Stimulated activated memory B cell treated with anti-CD40 and anti-IgM and Interleukin-4, amounts not matched to agents 10 μg/mL and 1 μg/mL and 100 μg/mL, for 72 hours (primary cell): ENCODE measurements around the gene MXD3.
"Not testable (repeated sequence)": the region's sequence is repeated elsewhere in the genome, so short reads cannot be mapped to it uniquely, and the experiment has no call there.

Source experiments
- ATAC-seq: fragments of 150-1000 bp; cut with Tn5 transposase; 2 replicates; pipeline ENCODE4 v1.10.0; 2021
- H3K27ac Mint-ChIP-seq: one replicate; pipeline ENCODE4 v1.8.0; 2022; ENCODE audit warnings: mild to moderate bottlenecking, mixed read lengths
- H3K27me3 Mint-ChIP-seq: one replicate; pipeline ENCODE4 v1.8.0; 2022; ENCODE audit warnings: mixed read lengths
- H3K36me3 Mint-ChIP-seq: one replicate; pipeline ENCODE4 v1.8.0; 2022; ENCODE audit warnings: mixed read lengths
- H3K4me1 Mint-ChIP-seq: one replicate; pipeline ENCODE4 v1.8.0; 2022; ENCODE audit warnings: mixed read lengths
- H3K4me3 Mint-ChIP-seq: one replicate; pipeline ENCODE4 v1.8.0; 2022; ENCODE audit warnings: mild to moderate bottlenecking, moderate library complexity, mixed read lengths
- H3K9me3 Mint-ChIP-seq: one replicate; pipeline ENCODE4 v1.8.0; 2022; ENCODE audit warnings: mixed read lengths

Gene MXD3

GRCh38 chr5:177350776-177351391 lies 39.2 kb upstream of the MXD3 start:
- peaks cover 52% of the 10 kb centered on the region for H3K4me1 Mint-ChIP-seq
- H3K27me3 Mint-ChIP-seq, result no peaks in the 10 kb centered on the region
- peaks cover 13% of the 10 kb centered on the region for H3K36me3 Mint-ChIP-seq
- ATAC-seq, result no peak
- H3K9me3 Mint-ChIP-seq, result no peaks in the 10 kb centered on the region
- H3K27ac Mint-ChIP-seq, result peak overlapping the region; percentile 98
- H3K4me3 Mint-ChIP-seq, result peak overlapping the region; percentile 91

DNA sequence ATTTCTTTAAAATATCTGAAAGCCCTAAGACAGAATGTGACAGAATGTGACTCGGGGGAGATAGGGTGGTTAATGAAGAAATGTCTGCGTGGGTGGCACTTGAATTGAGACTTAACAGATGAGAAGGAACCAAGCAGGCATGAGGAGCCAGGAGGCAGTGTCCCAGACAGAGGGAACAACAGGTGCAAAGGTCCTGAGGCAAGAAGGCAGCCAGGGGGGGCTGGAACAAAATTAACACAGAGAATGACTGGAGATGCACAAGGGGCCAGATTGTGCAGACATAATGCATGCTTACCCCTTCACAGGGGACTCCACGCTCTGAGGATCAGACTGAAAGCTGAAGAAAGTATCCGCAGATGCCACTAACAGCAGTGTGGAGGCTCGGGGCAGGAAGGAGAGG lies 38.1 kb upstream of the MXD3 start:
- H3K4me1 Mint-ChIP-seq, result peaks cover 47% of the 10 kb centered on the region
- H3K27ac Mint-ChIP-seq, result peak overlapping the region; percentile 4
- ATAC-seq, result no peak
- H3K27me3 Mint-ChIP-seq, result no peaks in the 10 kb centered on the region
- peaks cover 15% of the 10 kb centered on the region for H3K36me3 Mint-ChIP-seq
- peak overlapping the region; percentile 75 for H3K4me3 Mint-ChIP-seq
- no peaks in the 10 kb centered on the region for H3K9me3 Mint-ChIP-seq

DNA sequence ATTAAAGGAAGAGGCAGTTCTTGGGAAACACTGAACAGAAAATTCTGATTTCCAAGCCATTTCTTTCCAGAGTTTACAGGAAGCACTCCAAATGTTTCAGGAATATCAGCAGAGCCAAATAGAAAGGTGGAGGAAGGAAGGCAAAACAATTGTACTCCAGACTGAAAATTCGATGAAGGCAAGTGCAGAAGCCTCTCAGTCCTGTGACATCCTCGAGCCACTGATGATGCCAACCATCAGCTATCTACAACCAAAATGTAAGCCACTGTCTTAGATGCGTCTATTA lies 37.6 kb upstream of the MXD3 start:
- Mint-ChIP-seq H3K4me3 (peak overlapping the region; percentile 75), H3K27me3 (no peaks in the 10 kb centered on the region), H3K9me3 (no peaks in the 10 kb centered on the region), H3K27ac (no peak overlapping the region), H3K36me3 (peaks cover 19% of the 10 kb centered on the region), H3K4me1 (peaks cover 42% of the 10 kb centered on the region)
- ATAC-seq, result no peak

GRCh38 chr5:177347699-177348098 lies 36.0 kb upstream of the MXD3 start:
- peaks cover 48% of the 10 kb centered on the region for H3K4me1 Mint-ChIP-seq
- no peak overlapping the region for H3K4me3 Mint-ChIP-seq
- no peaks in the 10 kb centered on the region for H3K27me3 Mint-ChIP-seq
- H3K36me3 Mint-ChIP-seq, result peaks cover 25% of the 10 kb centered on the region
- H3K27ac Mint-ChIP-seq, result no peak overlapping the region
- ATAC-seq, result no peak
- no peaks in the 10 kb centered on the region for H3K9me3 Mint-ChIP-seq

DNA sequence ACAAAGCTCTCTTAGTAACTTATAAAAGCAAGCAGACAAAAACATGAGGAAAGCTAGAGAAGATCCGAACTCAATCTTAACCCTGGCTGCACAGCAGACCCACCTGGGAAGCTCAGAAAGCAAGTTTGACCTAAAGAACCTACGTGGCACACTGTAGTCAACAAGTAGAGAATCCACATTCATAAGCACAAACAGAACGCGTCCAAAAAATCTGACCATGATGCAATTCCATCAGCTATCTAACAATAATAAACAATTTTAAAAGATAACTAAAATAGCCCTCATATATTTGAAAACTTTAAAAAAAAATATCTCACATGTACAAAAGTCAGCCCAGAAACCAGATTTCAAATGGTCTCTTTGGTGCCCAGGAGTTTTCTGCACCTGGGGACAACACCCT lies 35.1 kb upstream of the MXD3 start:
- Mint-ChIP-seq H3K4me3 (no peak overlapping the region), H3K27ac (no peak overlapping the region), H3K9me3 (no peaks in the 10 kb centered on the region), H3K27me3 (no peaks in the 10 kb centered on the region), H3K36me3 (peaks cover 27% of the 10 kb centered on the region), H3K4me1 (peaks cover 44% of the 10 kb centered on the region)
- no peak for ATAC-seq

DNA sequence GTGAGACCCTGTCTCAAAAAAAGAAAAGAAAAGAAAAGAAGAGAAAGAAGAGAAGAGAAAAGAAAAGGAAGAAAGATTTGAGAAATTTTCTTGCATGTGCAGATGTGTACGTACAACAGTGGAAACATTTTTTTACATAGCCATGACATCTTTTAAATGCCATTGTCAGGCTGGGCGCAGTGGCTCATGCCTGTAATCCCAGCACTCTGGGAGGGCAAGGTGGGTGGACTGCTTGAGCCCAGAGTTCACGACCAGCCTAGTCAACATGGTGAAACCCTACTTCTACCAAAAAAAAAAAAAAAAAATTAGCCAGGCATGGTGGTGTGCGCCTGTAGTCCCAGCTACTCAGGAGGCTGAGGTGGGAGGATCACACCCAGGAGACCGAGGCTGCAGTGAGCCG lies 33.2 kb upstream of the MXD3 start:
- peaks cover 43% of the 10 kb centered on the region for H3K4me1 Mint-ChIP-seq
- no peak for ATAC-seq
- no peaks in the 10 kb centered on the region for H3K9me3 Mint-ChIP-seq
- no peak overlapping the region for H3K4me3 Mint-ChIP-seq
- H3K27ac Mint-ChIP-seq, result no peak overlapping the region
- peaks cover 37% of the 10 kb centered on the region for H3K36me3 Mint-ChIP-seq
- H3K27me3 Mint-ChIP-seq, result no peaks in the 10 kb centered on the region

- peaks cover 37% of the 10 kb centered on the region for H3K36me3 Mint-ChIP-seq
- no peaks in the 10 kb centered on the region for H3K27me3 Mint-ChIP-seq
- no peak overlapping the region for H3K27ac Mint-ChIP-seq
- no peak overlapping the region for H3K4me3 Mint-ChIP-seq
- no peak for ATAC-seq
- peaks cover 39% of the 10 kb centered on the region for H3K4me1 Mint-ChIP-seq
- H3K9me3 Mint-ChIP-seq, result no peaks in the 10 kb centered on the region
These were observed 32.1 kb upstream of the MXD3 start for GRCh38 chr5:177343777-177344176.

DNA sequence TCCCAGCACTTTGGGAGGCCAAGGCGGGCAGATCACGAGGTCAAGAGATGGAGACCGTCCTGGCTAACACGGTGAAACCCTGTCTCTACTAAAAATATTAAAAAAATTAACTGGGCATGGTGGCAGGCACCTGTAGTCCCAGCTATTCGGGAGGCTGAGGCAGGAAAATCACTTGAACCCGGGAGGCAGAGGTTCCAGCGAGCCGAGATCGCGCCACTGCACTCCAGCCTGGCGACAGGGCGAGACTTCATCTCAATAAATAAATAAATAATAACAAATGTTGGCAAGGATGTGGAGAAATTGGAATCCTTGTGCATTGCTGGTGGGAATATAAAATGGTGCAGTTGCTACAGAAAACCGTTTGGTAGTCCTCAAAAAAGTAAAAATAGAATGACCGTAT lies 31.3 kb upstream of the MXD3 start:
- not testable (repeated sequence) for ATAC-seq, H3K9me3 Mint-ChIP-seq, H3K27me3 Mint-ChIP-seq, H3K27ac Mint-ChIP-seq, H3K4me3 Mint-ChIP-seq
- H3K4me1 Mint-ChIP-seq, result peaks cover 39% of the 10 kb centered on the region
- H3K36me3 Mint-ChIP-seq, result peaks cover 40% of the 10 kb centered on the region

- H3K27ac Mint-ChIP-seq, result no peak overlapping the region
- peaks cover 60% of the 10 kb centered on the region for H3K36me3 Mint-ChIP-seq
- ATAC-seq, result no peak
- H3K4me1 Mint-ChIP-seq, result peaks cover 33% of the 10 kb centered on the region
- no peaks in the 10 kb centered on the region for H3K9me3 Mint-ChIP-seq
- H3K4me3 Mint-ChIP-seq, result no peak overlapping the region
- no peaks in the 10 kb centered on the region for H3K27me3 Mint-ChIP-seq
These were observed 27.5 kb upstream of the MXD3 start for GRCh38 chr5:177339107-177339638.

GRCh38 chr5:177338251-177339106 lies 26.8 kb upstream of the MXD3 start:
- H3K9me3 Mint-ChIP-seq, result no peaks in the 10 kb centered on the region
- ATAC-seq, result no peak
- H3K4me3 Mint-ChIP-seq, result no peak overlapping the region
- H3K4me1 Mint-ChIP-seq, result peaks cover 29% of the 10 kb centered on the region
- no peaks in the 10 kb centered on the region for H3K27me3 Mint-ChIP-seq
- H3K27ac Mint-ChIP-seq, result no peak overlapping the region
- peaks cover 63% of the 10 kb centered on the region for H3K36me3 Mint-ChIP-seq

DNA sequence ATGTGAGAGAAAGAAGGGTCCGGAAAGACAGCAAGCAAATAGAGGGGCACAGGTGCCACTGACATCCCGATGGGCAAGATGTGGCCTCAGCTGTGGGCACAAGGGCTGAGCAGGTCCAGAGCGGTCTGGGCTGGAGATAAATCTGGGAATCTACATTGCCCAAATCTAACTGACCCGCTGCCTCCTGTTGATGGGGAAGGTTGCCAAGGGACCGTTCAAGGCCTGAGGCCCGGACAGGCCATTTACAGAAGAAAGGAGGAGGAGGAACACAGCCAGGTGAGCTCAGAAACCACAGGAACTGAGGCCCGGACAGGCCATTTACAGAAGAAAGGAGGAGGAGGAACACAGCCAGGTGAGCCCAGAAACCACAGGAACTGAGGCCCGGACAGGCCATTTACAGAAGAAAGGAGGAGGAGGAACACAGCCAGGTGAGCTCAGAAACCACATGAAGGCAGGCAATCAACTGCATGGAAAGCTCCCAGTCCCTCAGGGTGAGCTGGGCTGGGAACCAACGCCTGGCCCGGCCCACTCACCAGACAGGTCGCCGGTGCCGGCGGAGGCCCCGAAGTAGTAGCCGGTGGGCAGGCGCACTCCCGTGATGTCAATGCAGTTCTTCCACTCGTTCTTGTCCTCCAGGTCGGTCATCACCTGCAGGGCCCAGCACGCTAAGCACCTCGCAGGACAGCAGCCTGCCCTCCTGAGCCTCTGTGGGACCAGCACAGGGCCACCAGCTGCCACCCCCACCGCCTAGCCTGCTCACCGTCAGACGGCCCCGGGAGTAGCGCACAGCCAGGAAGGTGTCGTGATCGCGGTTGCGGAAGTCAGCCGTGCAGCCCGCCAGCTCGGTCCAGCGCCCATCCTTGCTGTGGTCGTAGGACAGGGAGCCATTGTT lies 25.2 kb upstream of the MXD3 start:
- peak overlapping the region; percentile 42 for H3K27ac Mint-ChIP-seq
- H3K9me3 Mint-ChIP-seq, result no peaks in the 10 kb centered on the region
- H3K36me3 Mint-ChIP-seq, result peaks cover 71% of the 10 kb centered on the region
- no peak for ATAC-seq
- no peak overlapping the region for H3K4me3 Mint-ChIP-seq
- H3K4me1 Mint-ChIP-seq, result peaks cover 34% of the 10 kb centered on the region
- no peaks in the 10 kb centered on the region for H3K27me3 Mint-ChIP-seq

- peaks cover 34% of the 10 kb centered on the region for H3K4me1 Mint-ChIP-seq
- no peak overlapping the region for H3K4me3 Mint-ChIP-seq
- ATAC-seq, result no peak
- no peaks in the 10 kb centered on the region for H3K9me3 Mint-ChIP-seq
- H3K27me3 Mint-ChIP-seq, result no peaks in the 10 kb centered on the region
- H3K27ac Mint-ChIP-seq, result peak overlapping the region; percentile 42
- H3K36me3 Mint-ChIP-seq, result peaks cover 71% of the 10 kb centered on the region
These were observed 24.4 kb upstream of the MXD3 start for GRCh38 chr5:177336112-177336511.

GRCh38 chr5:177335701-177336065 lies 24.0 kb upstream of the MXD3 start:
- H3K36me3 Mint-ChIP-seq, result peaks cover 73% of the 10 kb centered on the region
- no peak for ATAC-seq
- peaks cover 34% of the 10 kb centered on the region for H3K4me1 Mint-ChIP-seq
- no peaks in the 10 kb centered on the region for H3K9me3 Mint-ChIP-seq
- peak overlapping the region; percentile 42 for H3K27ac Mint-ChIP-seq
- no peak overlapping the region for H3K4me3 Mint-ChIP-seq
- H3K27me3 Mint-ChIP-seq, result no peaks in the 10 kb centered on the region

DNA sequence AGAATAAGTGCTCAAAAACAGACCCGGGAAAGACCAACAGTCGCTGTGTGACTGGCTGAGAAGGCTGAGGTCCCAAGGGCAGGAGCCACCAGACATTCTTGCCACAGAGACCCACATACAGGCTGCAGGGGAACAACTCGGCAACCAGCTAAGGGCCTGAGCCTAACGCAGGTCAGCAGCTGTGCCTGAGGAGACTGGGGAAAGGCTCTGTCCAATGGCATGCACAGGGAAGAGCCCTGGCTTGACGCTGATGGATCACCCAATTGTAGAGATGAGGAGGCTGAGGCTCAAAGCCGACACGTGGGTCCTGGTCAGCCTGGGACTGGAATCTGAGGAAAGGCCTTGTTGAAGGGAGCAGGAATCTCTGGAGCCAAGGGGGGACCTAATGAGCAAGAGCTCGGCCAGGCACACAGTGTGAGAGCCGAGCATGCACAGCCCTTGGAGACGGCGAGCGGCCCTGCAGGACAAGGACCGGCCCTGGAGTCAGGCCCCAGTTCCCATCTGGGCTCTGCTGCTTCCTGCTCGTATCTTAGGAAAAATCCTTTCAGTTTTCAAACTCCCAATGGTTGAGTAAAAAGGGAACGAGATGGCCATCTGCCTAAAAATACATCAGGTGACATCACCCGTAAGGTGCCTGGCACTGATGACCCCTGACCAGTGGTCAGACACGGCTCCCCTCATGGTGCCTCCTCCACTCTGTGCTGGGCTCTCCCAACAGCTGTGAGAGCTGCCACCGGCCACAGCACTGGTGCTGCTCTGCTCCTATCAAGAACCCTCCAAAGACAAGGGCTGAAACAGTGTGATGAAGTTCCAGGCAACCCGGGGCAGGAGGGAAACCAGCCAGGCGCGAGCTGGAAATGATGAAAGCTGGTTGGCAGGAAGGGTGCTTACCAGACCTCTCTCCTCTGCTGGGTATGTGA lies 23.3 kb upstream of the MXD3 start:
- no peaks in the 10 kb centered on the region for H3K27me3 Mint-ChIP-seq
- peaks cover 78% of the 10 kb centered on the region for H3K36me3 Mint-ChIP-seq
- no peak for ATAC-seq
- H3K9me3 Mint-ChIP-seq, result no peaks in the 10 kb centered on the region
- H3K4me3 Mint-ChIP-seq, result no peak overlapping the region
- peak overlapping the region; percentile 42 for H3K27ac Mint-ChIP-seq
- H3K4me1 Mint-ChIP-seq, result peaks cover 33% of the 10 kb centered on the region
